Uterus (tissue), 4 donors: ENCODE data around the gene DCAF4. TPM values are rescaled to one million over a fixed set of nuclear protein-coding genes. Genes with fewer than 3 reads are reported as not detected.
"Not testable (repeated sequence)": the region's sequence is repeated elsewhere in the genome, so short reads cannot be mapped to it uniquely, and the experiment has no call there.

Source experiments
- DNase-seq, 2 donors: peaks; one replicate each; pipeline ENCODE4 v3.0.0-alpha.2; 2019 to 2020
- H3K27ac ChIP-seq, 2 donors: fragments of 200-600 bp; sonication (generic); 1 replicate in 1 of 2; 2 replicates in 1 of 2; pipeline ENCODE4 v1.5.1; 2016 to 2018
- H3K27me3 ChIP-seq, 2 donors: fragments of 200-600 bp; sonication (generic); one replicate each; pipeline ENCODE4 v1.5.1; 2018 to 2019; ENCODE audit warnings: control low read depth in 1 of 2
- H3K36me3 ChIP-seq, 2 donors: fragments of 200-600 bp; sonication (generic); one replicate each; pipeline ENCODE4 v1.5.1; 2019; ENCODE audit warnings: control low read depth in 1 of 2
- H3K4me1 ChIP-seq, 2 donors: fragments of 200-600 bp; sonication (generic); one replicate each; pipeline ENCODE4 v1.5.1; 2018 to 2019; ENCODE audit warnings: control low read depth in 1 of 2
- H3K4me3 ChIP-seq, 2 donors: fragments of 200-600 bp; sonication (generic); 1 replicate in 1 of 2; 2 replicates in 1 of 2; pipeline ENCODE4 v1.5.1; 2018 to 2019; ENCODE audit warnings: mild to moderate bottlenecking in 1 of 2
- H3K9me3 ChIP-seq, 2 donors: fragments of 200-600 bp; sonication (generic); one replicate each; pipeline ENCODE4 v1.5.1; 2019; ENCODE audit warnings: control low read depth in 1 of 2
- CTCF ChIP-seq, 4 experiments: fragments of 200-600 bp in 2 of 4; fragments of 450-650 bp in 2 of 4; sonication (generic) in 2 of 4; IDR thresholded peaks; one replicate each; pipeline ENCODE4 v1.5.1; 2016 to 2019; ENCODE audit warnings: antibody characterized with exemption in 4 of 4, mild to moderate bottlenecking in 2 of 4, moderate library complexity in 1 of 4
- POLR2A ChIP-seq, 2 donors: fragments of 450-650 bp; IDR thresholded peaks; one replicate each; pipeline ENCODE4 v1.6.1; 2016; ENCODE audit warnings: antibody characterized with exemption in 2 of 2, mild to moderate bottlenecking in 1 of 2, moderate library complexity in 1 of 2
- intact Hi-C: fragments of 100-400 bp; cut with DNase I; formaldehyde crosslinking; loops from one replicate; pipeline ENCODE4 v1.15.1; 2023; ENCODE audit warnings: low total_unique reads
- total RNA-seq, 4 donors: library from RNA; depleted of rRNA in 3 of 4; stranded (reverse); fragments of >200 nt in 3 of 4; gene quantifications; one replicate each; pipeline versions ENCODE4 v1.1.0 to v1.2.4, GENCODE V29; 2014 to 2023
- donor health status: DM: yes; HTN: yes; CAD: no.

The DCAF4 gene
- total RNA-seq, 4 donors from 2014 or later: 12.0 to 14.1 (median 13.7) TPM; not detected in 1

- Histone ChIP-seq H3K9me3 (no peaks in the 10 kb centered on the region), H3K27me3 (no peaks in the 10 kb centered on the region), H3K4me1 (no peaks in the 10 kb centered on the region), H3K4me3 (no peak overlapping the region), H3K27ac (no peak overlapping the region), H3K36me3 (no peaks in the 10 kb centered on the region)
- no peak for DNase-seq
- intact Hi-C loops: no loop called here
- no peak for TF ChIP-seq POLR2A (IDR thresholded peaks at IDR 0.05)
- no peak for TF ChIP-seq CTCF (IDR thresholded peaks at IDR 0.05)
These were observed 30.9 kb downstream of the DCAF4 start for GRCh38 chr14:72957213-72957612.

DNA sequence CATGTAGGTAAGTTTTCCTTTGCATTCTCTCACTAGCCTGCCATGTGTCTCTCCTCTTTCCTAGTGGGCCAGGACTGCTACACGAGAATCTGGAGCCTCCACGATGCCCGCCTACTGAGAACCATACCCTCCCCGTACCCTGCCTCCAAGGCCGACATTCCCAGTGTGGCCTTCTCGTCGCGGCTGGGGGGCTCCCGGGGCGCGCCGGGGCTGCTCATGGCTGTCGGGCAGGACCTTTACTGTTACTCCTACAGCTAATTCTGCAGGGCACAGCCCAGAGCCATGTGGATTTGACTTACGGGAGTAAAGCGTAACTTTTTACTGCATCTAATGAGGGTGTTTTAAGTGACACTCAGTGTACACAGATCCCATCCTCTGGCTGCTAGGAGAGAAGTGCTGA, 32.3 kb downstream of the DCAF4 start:
- Histone ChIP-seq H3K4me1 (no peaks in the 10 kb centered on the region), H3K27me3 (no peaks in the 10 kb centered on the region), H3K9me3 (no peaks in the 10 kb centered on the region), H3K27ac (no peak overlapping the region), H3K4me3 (no peak overlapping the region), H3K36me3 (no peaks in the 10 kb centered on the region)
- DNase-seq: no peak
- TF ChIP-seq CTCF (IDR thresholded peaks at IDR 0.05) (no peak), POLR2A (IDR thresholded peaks at IDR 0.05) (no peak)
- intact Hi-C loops: no loop called here

GRCh38 chr14:72961016-72961415, 34.8 kb downstream of the DCAF4 start:
- H3K9me3 ChIP-seq, H3K36me3 ChIP-seq, H3K4me3 ChIP-seq, intact Hi-C loops, DNase-seq, H3K4me1 ChIP-seq, H3K27me3 ChIP-seq, H3K27ac ChIP-seq: not testable (repeated sequence)

DNA sequence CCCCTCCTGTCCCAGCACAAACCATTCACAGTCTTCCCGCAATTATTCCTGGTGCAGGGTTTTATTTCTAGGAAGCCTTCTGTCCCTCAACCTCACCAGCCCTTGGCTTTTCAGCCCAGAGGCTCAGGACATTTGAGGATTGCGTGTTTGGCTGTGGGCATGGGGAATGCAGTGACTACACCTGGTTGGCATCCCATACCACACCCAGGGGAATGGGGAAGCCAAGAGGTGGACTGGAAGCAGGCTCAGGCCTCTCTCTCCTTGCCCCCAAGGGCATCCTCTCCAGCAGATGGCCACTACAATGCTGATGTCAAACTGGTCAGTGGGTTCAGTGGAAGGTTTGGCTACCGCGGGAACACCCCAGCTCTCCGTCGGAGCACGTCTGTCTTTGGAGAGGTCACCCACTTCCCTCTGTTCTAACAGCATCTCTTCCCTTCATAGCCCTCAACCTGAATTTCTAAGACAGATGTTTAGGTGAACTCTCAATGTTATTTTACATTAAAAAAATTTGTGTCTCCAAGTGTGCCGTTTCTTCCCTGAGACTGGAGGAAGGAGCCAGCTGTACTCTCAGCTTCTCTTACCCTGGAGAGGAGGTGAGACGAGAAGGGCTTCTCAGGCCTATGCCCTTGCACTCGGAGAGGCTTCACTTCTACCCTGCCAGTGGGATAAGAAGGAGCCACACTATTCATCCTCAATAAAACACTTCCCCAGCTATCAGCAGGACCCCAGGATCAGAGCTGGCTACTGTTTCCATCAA, 35.5 kb downstream of the DCAF4 start:
- no peak overlapping the region for H3K27ac ChIP-seq
- H3K4me3 ChIP-seq: no peak overlapping the region
- H3K36me3 ChIP-seq: no peaks in the 10 kb centered on the region
- H3K27me3 ChIP-seq: no peaks in the 10 kb centered on the region
- no peaks in the 10 kb centered on the region for H3K9me3 ChIP-seq
- no peak for DNase-seq
- TF ChIP-seq POLR2A (IDR thresholded peaks at IDR 0.05): no peak
- no peak for TF ChIP-seq CTCF (IDR thresholded peaks at IDR 0.05)
- H3K4me1 ChIP-seq: no peaks in the 10 kb centered on the region
- intact Hi-C loops: no loop called here

DNA sequence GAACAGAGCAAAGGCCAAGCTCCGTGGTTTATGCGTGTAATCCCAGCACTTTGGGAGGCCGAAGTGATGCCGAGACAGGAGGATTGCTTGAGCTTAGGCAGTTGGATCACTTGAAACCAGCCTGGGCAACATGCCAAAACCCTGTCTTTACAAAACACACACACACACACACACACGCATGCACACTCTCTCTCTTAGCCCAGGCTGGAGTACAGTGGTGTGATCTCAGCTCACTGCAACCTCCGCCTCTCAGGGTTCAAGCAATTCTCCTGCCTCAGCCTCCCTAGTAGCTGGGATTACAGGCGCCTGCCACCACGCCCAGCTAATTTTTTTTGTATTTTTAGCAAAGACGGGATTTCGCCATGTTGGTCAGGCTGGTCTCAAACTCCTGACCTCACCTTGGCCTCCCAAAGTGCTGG, 36.1 kb downstream of the DCAF4 start:
- H3K4me3 ChIP-seq, H3K27me3 ChIP-seq, H3K4me1 ChIP-seq, H3K36me3 ChIP-seq, H3K27ac ChIP-seq, intact Hi-C loops, H3K9me3 ChIP-seq: not testable (repeated sequence)
- DNase-seq: peak in 1 of 2 donors; percentile 22

DNA sequence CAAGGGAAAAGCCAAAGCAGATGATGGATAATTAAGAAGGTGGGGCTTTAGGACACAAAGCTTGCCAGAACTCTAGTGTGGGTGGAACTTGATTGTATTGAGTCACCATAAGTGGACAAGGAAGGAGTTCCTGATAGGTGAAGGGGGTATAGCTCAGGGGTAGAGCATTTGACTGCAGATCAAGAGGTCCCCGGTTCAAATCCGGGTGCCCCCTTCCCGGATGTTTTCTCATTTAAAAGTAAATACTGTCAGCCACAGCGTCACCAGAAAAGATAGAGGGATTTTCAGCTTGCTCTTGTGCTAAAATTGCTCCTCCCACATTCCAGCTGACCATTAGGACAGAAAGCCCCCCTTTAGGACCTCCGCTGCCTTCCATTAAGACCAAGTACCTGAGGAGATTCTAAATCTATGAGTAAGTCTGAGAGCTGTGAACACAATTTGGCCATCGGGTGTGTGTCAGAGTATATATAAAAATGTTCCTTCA, 36.6 kb downstream of the DCAF4 start:
- no peaks in the 10 kb centered on the region for H3K36me3 ChIP-seq
- intact Hi-C loops: no loop called here
- TF ChIP-seq CTCF (IDR thresholded peaks at IDR 0.05): no peak
- no peak for TF ChIP-seq POLR2A (IDR thresholded peaks at IDR 0.05)

More for the DNA sequence above, 36.6 kb downstream of the DCAF4 start:
- H3K4me1 ChIP-seq: no peaks in the 10 kb centered on the region
- no peak overlapping the region for H3K27ac ChIP-seq
- no peak for DNase-seq
- H3K4me3 ChIP-seq: no peak overlapping the region
- H3K27me3 ChIP-seq: no peaks in the 10 kb centered on the region
- no peaks in the 10 kb centered on the region for H3K9me3 ChIP-seq
